IMR-90 (cell line): ENCODE data around the gene SPTSSB. TPM values are rescaled to one million over a fixed set of nuclear protein-coding genes. Genes with fewer than 3 reads are reported as not detected.

Source experiments
- ATAC-seq: fragments of 200-7000 bp; cut with Tn5 transposase; 2 replicates; pipeline ENCODE4 v1.9.1; 2020; ENCODE audit warnings: low read depth, mild to moderate bottlenecking, moderate library complexity
- BruUV-seq: library from RNA; stranded (reverse); fragments of 400-500 nt; replicated peaks from 2 replicates; lab custom pipeline; 2021; lab: Mats Ljungman, UMichigan
- CTCF ChIA-PET: fragments of 300-600 bp; formaldehyde crosslinking; extraction: SDS; loops from one replicate; lab custom pipeline; 2021; ENCODE audit warnings: antibody characterized with exemption; lab: Yijun Ruan, JAX
- POLR2A ChIA-PET: fragments of 300-600 bp; sonication (Branson Sonifier 250); formaldehyde crosslinking; loops from one replicate; lab custom pipeline; 2022; ENCODE audit warnings: antibody characterized with exemption; ENCODE audit not compliant: unreplicated experiment; lab: Charles Lee
- DNase-seq: peaks from one replicate; pipeline ENCODE4 v3.0.0; 2013
- H2AFZ ChIP-seq: replicated peaks from 2 replicates; pipeline ENCODE3; 2013; ENCODE audit warnings: low read length, mild to moderate bottlenecking; ENCODE audit not compliant: poor library complexity
- H2AK5ac ChIP-seq: 2 replicates; pipeline ENCODE4 v1.6.1; 2013; ENCODE audit warnings: low read depth, low read length, inconsistent platforms
- H2AK9ac ChIP-seq: replicated peaks from 2 replicates; pipeline ENCODE3; 2013; ENCODE audit warnings: mild to moderate bottlenecking, low read depth, low read length, moderate library complexity; ENCODE audit not compliant: poor library complexity
- H2BK120ac ChIP-seq: 2 replicates; pipeline ENCODE4 v1.6.1; 2013; ENCODE audit warnings: low read depth, low read length, inconsistent platforms
- H2BK15ac ChIP-seq: 3 replicates; pipeline ENCODE4 v1.6.1; 2013; ENCODE audit warnings: low read depth, low read length, inconsistent platforms
- H2BK20ac ChIP-seq: 2 replicates; pipeline ENCODE4 v1.6.1; 2013; ENCODE audit warnings: low read depth, mild to moderate bottlenecking, inconsistent platforms, low read length, moderate library complexity
- H2BK5ac ChIP-seq: 2 replicates; pipeline ENCODE4 v1.6.1; 2013; ENCODE audit warnings: mild to moderate bottlenecking, low read depth, low read length, inconsistent platforms; ENCODE audit not compliant: poor library complexity, severe bottlenecking
- H3K14ac ChIP-seq: replicated peaks from 2 replicates; pipeline ENCODE4 v1.6.1; 2013; ENCODE audit warnings: low read depth, low read length, inconsistent platforms
- H3K18ac ChIP-seq: 2 replicates; pipeline ENCODE4 v1.6.1; 2013; ENCODE audit warnings: low read depth, low read length, control low read depth
- H3K23ac ChIP-seq: 2 replicates; pipeline ENCODE4 v1.6.1; 2013; ENCODE audit warnings: low read depth, low read length, inconsistent platforms
- H3K27ac ChIP-seq: 2 replicates; pipeline ENCODE4 v1.5.1; 2013; ENCODE audit warnings: mild to moderate bottlenecking, control low read depth, low read length; ENCODE audit not compliant: insufficient read depth
- H3K27me3 ChIP-seq: 2 replicates; pipeline ENCODE4 v1.6.1; 2013; ENCODE audit warnings: low read length; ENCODE audit not compliant: control insufficient read depth, insufficient read depth
- H3K36me3 ChIP-seq: 2 replicates; pipeline ENCODE4 v1.6.1; 2013; ENCODE audit warnings: low read length, mixed read lengths; ENCODE audit not compliant: control insufficient read depth, insufficient read depth
- H3K4ac ChIP-seq: 2 replicates; pipeline ENCODE4 v1.6.1; 2013; ENCODE audit warnings: low read depth, low read length, inconsistent platforms
- H3K4me1 ChIP-seq: 2 replicates; pipeline ENCODE4 v1.6.1; 2013; ENCODE audit warnings: low read length, mixed read lengths; ENCODE audit not compliant: control insufficient read depth, insufficient read depth
- H3K4me2 ChIP-seq: 2 replicates; pipeline ENCODE4 v1.6.1; 2013; ENCODE audit warnings: low read depth, mild to moderate bottlenecking, control low read depth, low read length, moderate library complexity
- H3K4me3 ChIP-seq: 2 replicates; pipeline ENCODE4 v1.5.1; 2013; ENCODE audit warnings: low read depth, mild to moderate bottlenecking, control low read depth, low read length, moderate library complexity; ENCODE audit not compliant: insufficient read depth
- H3K56ac ChIP-seq: 2 replicates; pipeline ENCODE4 v1.6.1; 2013; ENCODE audit warnings: low read length, inconsistent platforms; ENCODE audit not compliant: insufficient read depth; ENCODE audit errors: extremely low read depth
- H3K79me1 ChIP-seq, 2 experiments: 2 replicates each; pipeline ENCODE4 v1.6.1; 2013; ENCODE audit warnings: low read length in 2 of 2, inconsistent platforms in 1 of 2, low read depth in 1 of 2
- H3K9ac ChIP-seq: 2 replicates; pipeline ENCODE4 v1.6.1; 2013; ENCODE audit warnings: low read depth, low read length, control low read depth
- H3K9me1 ChIP-seq: 2 replicates; pipeline ENCODE4 v1.6.1; 2013; ENCODE audit warnings: low read length, inconsistent platforms; ENCODE audit not compliant: insufficient read depth
- H3K9me3 ChIP-seq: 2 replicates; pipeline ENCODE4 v1.6.1; 2013; ENCODE audit warnings: low read length; ENCODE audit not compliant: control insufficient read depth, insufficient read depth
- H4K20me1 ChIP-seq: 2 replicates; pipeline ENCODE4 v1.6.1; 2013; ENCODE audit warnings: low read length, inconsistent platforms; ENCODE audit not compliant: insufficient read depth
- H4K5ac ChIP-seq: 2 replicates; pipeline ENCODE4 v1.6.1; 2013; ENCODE audit warnings: mild to moderate bottlenecking, low read depth, low read length, control low read depth
- H4K8ac ChIP-seq, 2 experiments: 2 replicates each; pipeline ENCODE4 v1.6.1; 2013; ENCODE audit warnings: low read depth in 2 of 2, low read length in 2 of 2, control low read depth in 1 of 2, inconsistent platforms in 1 of 2
- H4K91ac ChIP-seq: 2 replicates; pipeline ENCODE4 v1.6.1; 2013; ENCODE audit warnings: low read depth, low read length, inconsistent platforms; ENCODE audit not compliant: insufficient read depth
- BHLHE40 ChIP-seq: fragments of 150-350 bp; IDR thresholded peaks from 2 replicates; pipeline ENCODE4 v1.6.1; 2016; ENCODE audit warnings: mild to moderate bottlenecking, low read depth, low read length
- CEBPB ChIP-seq: IDR thresholded peaks from 2 replicates; pipeline ENCODE4 v1.6.1; 2012; ENCODE audit warnings: low read depth, low read length, improper control_type of control experiment
- CHD1 ChIP-seq: IDR thresholded peaks from 2 replicates; pipeline ENCODE4 v1.6.1; 2012; ENCODE audit warnings: low read depth, low read length, improper control_type of control experiment
- CTCF ChIP-seq: conservative IDR thresholded peaks from 2 replicates; pipeline ENCODE4 v1.5.1; 2012; ENCODE audit warnings: mild to moderate bottlenecking, low read depth, low read length, improper control_type of control experiment
- MAZ ChIP-seq: IDR thresholded peaks from 2 replicates; pipeline ENCODE4 v1.6.1; 2012; ENCODE audit warnings: low read depth, mild to moderate bottlenecking, low read length, improper control_type of control experiment, moderate library complexity, borderline replicate concordance
- NFE2L2 ChIP-seq: fragments of 150-350 bp; IDR thresholded peaks from 2 replicates; pipeline ENCODE4 v1.6.1; 2016; ENCODE audit warnings: low read depth, mild to moderate bottlenecking, low read length
- POLR2A ChIP-seq: IDR thresholded peaks from 2 replicates; pipeline ENCODE4 v1.6.1; 2012; ENCODE audit warnings: mild to moderate bottlenecking, low read depth, low read length
- RAD21 ChIP-seq: IDR thresholded peaks from 2 replicates; pipeline ENCODE4 v1.6.1; 2012; ENCODE audit warnings: low read length, improper control_type of control experiment
- RCOR1 ChIP-seq: IDR thresholded peaks from 2 replicates; pipeline ENCODE4 v1.6.1; 2012; ENCODE audit warnings: mild to moderate bottlenecking, low read length, improper control_type of control experiment; ENCODE audit not compliant: insufficient replicate concordance
- WGBS, 2 experiments: methylation state at CpG; one replicate each; pipeline versions ENCODE4 v1.1.5 to v1.1.7; 2013; ENCODE audit warnings: missing lambda C conversion rate in 2 of 2; ENCODE audit not compliant: insufficient read length in 1 of 2; ENCODE audit errors: extremely low coverage in 2 of 2; 5-methylcytosine and 5-hydroxymethylcytosine counted together
- dilution Hi-C: fragments of 300-500 bp; cut with HindIII; formaldehyde crosslinking; loops from one replicate; pipeline ENCODE4 v1.14.3; 2018; ENCODE audit warnings: low sequenced_read_pairs; ENCODE audit not compliant: unreplicated experiment
- in situ Hi-C: fragments of 300-500 bp; cut with MboI; formaldehyde crosslinking; loops from 3 replicates; pipeline ENCODE4 v1.14.3; 2019; ENCODE audit warnings: low sequenced_read_pairs, inconsistent platforms, mixed read lengths
- intact Hi-C: fragments of 100-400 bp; cut with micrococcal nuclease; formaldehyde crosslinking; loops from 2 replicates; pipeline ENCODE4 v1.10.0; 2022
- polyA plus RNA-seq, 3 experiments: library from polyadenylated mRNA; depleted of rRNA; stranded (reverse); fragments of >200 nt; gene quantifications; 2 replicates each; pipeline ENCODE4 v1.2.3, GENCODE V29; 2012; ENCODE audit warnings: low replicate concordance in 1 of 3
- total RNA-seq: library from RNA; depleted of rRNA; stranded (reverse); fragments of >200 nt; gene quantifications from 2 replicates; pipeline ENCODE4 v1.2.3, GENCODE V29; 2012
- TF ChIP-seq, protein P1 (sequence below): fragments of 150-350 bp; IDR thresholded peaks from 2 replicates; pipeline ENCODE4 v1.6.1; 2016; ENCODE audit warnings: low read depth, mild to moderate bottlenecking, low read length, moderate library complexity, borderline replicate concordance

The SPTSSB gene
- total and polyA plus RNA-seq, 2 of the 4 experiments (the other 2 are of a cell fraction), result not detected

GRCh38 chr3:161366094-161366493 lies 5.2 kb downstream of the SPTSSB start:
- dilution Hi-C loops, result no loop called here
- Histone ChIP-seq H2AK5ac (no peak overlapping the region), H3K56ac (no peak overlapping the region), H3K4me2 (no peak overlapping the region), H4K5ac (no peak overlapping the region), H2AK9ac (no peak overlapping the region), H3K9ac (no peak overlapping the region), H3K9me1 (no peaks in the 10 kb centered on the region), H4K8ac (no peak overlapping the region), H2AFZ (no peak overlapping the region), H3K4me1 (no peaks in the 10 kb centered on the region), H3K23ac (no peak overlapping the region), H3K36me3 (no peaks in the 10 kb centered on the region), H2BK5ac (no peak overlapping the region), H3K14ac (no peak overlapping the region), H3K27ac (no peak overlapping the region), H2BK120ac (no peak overlapping the region), H4K91ac (no peak overlapping the region), H3K27me3 (peaks cover 6% of the 10 kb centered on the region), H2BK20ac (no peak overlapping the region), H3K9me3 (no peaks in the 10 kb centered on the region), H4K20me1 (no peaks in the 10 kb centered on the region), H3K4me3 (no peak overlapping the region), H3K18ac (no peak overlapping the region), H2BK15ac (no peak overlapping the region), H3K79me1 (no peaks in the 10 kb centered on the region), H3K4ac (no peak overlapping the region)
- no peak for TF ChIP-seq CEBPB
- TF ChIP-seq NFE2L2, result no peak
- TF ChIP-seq MAZ, result no peak
- TF ChIP-seq BHLHE40, result no peak
- TF ChIP-seq CHD1, result no peak
- no peak for TF ChIP-seq CTCF
- TF ChIP-seq RAD21, result no peak
- no peak for TF ChIP-seq RCOR1
- no peak for TF ChIP-seq POLR2A
- TF ChIP-seq, protein P1, sequence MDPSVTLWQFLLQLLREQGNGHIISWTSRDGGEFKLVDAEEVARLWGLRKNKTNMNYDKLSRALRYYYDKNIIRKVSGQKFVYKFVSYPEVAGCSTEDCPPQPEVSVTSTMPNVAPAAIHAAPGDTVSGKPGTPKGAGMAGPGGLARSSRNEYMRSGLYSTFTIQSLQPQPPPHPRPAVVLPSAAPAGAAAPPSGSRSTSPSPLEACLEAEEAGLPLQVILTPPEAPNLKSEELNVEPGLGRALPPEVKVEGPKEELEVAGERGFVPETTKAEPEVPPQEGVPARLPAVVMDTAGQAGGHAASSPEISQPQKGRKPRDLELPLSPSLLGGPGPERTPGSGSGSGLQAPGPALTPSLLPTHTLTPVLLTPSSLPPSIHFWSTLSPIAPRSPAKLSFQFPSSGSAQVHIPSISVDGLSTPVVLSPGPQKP, result no peak
- no CpG with 5 or more reads among the region's 2 CpGs for WGBS, 2 experiments
- DNase-seq, result no peak
- no TSS peak for BruUV-seq
- ChIA-PET CTCF (no interaction called here), POLR2A (no interaction called here)
- intact Hi-C loops, result no loop called here
- in situ Hi-C loops, result no loop called here
- no peak for ATAC-seq
